Measurements from ENCODE around the gene KSR2.

- TF ChIP-seq, protein P1, sequence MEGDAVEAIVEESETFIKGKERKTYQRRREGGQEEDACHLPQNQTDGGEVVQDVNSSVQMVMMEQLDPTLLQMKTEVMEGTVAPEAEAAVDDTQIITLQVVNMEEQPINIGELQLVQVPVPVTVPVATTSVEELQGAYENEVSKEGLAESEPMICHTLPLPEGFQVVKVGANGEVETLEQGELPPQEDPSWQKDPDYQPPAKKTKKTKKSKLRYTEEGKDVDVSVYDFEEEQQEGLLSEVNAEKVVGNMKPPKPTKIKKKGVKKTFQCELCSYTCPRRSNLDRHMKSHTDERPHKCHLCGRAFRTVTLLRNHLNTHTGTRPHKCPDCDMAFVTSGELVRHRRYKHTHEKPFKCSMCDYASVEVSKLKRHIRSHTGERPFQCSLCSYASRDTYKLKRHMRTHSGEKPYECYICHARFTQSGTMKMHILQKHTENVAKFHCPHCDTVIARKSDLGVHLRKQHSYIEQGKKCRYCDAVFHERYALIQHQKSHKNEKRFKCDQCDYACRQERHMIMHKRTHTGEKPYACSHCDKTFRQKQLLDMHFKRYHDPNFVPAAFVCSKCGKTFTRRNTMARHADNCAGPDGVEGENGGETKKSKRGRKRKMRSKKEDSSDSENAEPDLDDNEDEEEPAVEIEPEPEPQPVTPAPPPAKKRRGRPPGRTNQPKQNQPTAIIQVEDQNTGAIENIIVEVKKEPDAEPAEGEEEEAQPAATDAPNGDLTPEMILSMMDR (IDR thresholded peaks at IDR 0.05) = no peak
- TF ChIP-seq POLR2A (IDR thresholded peaks at IDR 0.05) = no peak
Measured at GRCh38 chr12:117629454-117629853, 339.3 kb downstream of the KSR2 start.
